HG03571 (cell line): ENCODE data around the gene TRIM75.
"Not testable (repeated sequence)": the region's sequence is repeated elsewhere in the genome, so short reads cannot be mapped to it uniquely, and the experiment has no call there.

Source experiments
- ATAC-seq: cut with Tn5 transposase; IDR thresholded peaks from one replicate; pipeline ENCODE4 v1.9.1; 2021; ENCODE audit not compliant: unreplicated experiment

Gene TRIM75

DNA sequence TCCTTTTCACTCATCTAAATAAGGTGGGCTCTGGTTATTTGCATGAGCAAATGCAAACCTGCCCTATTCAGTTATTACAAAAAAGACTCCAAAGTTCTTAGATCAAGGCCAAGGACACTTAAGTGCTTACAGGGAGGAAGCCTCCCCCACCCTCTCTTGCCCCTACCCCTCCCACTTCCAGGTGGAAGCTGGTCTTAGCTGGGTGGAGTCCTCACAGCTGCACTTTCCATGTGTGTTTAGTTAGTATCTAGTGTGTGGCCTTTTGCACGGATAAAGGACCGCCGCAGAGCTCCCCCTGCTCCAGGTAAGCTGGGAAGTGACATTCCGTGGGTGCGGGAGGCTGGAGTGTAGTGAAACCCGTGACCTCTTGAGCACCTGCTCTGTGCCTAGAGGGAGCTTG is at the start of gene TRIM75:
TRIM75 (plus strand) TSS at position 222 of the 400 bp plus-strand sequence. CDS start 5,282 bp downstream, outside the sequence.
- no peak for ATAC-seq

GRCh38 chr4:165005352-165005925 is 48.2 kb upstream of the TRIM75 start:
- no peak for ATAC-seq

- ATAC-seq, result no peak
Measured at GRCh38 chr4:165006456-165006855, 47.2 kb upstream of the TRIM75 start.

DNA sequence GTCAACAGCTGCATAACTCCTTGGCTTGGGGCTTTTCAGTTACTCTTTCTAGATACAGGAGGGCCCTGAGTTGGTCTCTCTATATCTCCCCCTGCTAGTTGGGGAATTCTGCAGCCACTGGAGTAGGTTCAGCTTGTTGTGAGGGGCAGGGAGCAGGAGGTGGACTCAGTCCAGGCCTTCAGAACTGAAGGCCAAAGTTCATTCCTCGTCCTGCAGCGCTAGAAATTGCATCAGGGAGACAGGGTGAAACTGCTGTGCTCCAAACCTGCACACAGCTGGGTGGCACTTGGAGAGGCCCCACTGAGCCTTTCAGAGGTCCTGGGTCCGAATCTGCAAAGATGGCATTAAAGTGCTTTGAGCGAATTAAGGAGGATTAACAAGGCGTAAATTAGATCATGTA is 46.8 kb upstream of the TRIM75 start:
- ATAC-seq, result no peak

- ATAC-seq, result peak; percentile 51
Measured at GRCh38 chr4:165009493-165010227, 44.0 kb upstream of the TRIM75 start.

GRCh38 chr4:165010487-165010886 is 43.2 kb upstream of the TRIM75 start:
- no peak for ATAC-seq

- no peak for ATAC-seq
Measured at GRCh38 chr4:165010991-165011390, 42.7 kb upstream of the TRIM75 start.

- ATAC-seq, result no peak
Measured at GRCh38 chr4:165011403-165011802, 42.3 kb upstream of the TRIM75 start.

GRCh38 chr4:165013691-165014090 is 40.0 kb upstream of the TRIM75 start:
- no peak for ATAC-seq

GRCh38 chr4:165016971-165017370 is 36.7 kb upstream of the TRIM75 start:
- ATAC-seq, result no peak

DNA sequence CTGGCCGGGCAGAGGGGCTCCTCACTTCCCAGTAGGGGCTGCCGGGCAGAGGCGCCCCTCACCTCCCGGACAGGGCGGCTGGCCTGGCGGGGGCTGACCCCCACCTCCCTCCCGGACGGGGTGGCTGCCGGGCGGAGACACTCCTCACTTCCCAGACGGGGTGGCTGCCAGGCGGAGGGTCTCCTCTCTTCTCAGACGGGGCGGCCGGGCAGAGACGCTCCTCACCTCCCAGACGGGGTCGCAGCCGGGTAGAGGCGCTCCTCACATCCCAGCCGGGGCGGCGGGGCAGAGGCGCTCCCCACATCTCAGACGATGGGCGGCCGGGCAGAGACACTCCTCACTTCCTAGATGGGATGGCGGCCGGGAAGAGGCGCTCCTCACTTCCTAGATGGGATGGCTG is 33.7 kb upstream of the TRIM75 start:
- ATAC-seq, result not testable (repeated sequence)

GRCh38 chr4:165025782-165026181 is 27.9 kb upstream of the TRIM75 start:
- not testable (repeated sequence) for ATAC-seq

DNA sequence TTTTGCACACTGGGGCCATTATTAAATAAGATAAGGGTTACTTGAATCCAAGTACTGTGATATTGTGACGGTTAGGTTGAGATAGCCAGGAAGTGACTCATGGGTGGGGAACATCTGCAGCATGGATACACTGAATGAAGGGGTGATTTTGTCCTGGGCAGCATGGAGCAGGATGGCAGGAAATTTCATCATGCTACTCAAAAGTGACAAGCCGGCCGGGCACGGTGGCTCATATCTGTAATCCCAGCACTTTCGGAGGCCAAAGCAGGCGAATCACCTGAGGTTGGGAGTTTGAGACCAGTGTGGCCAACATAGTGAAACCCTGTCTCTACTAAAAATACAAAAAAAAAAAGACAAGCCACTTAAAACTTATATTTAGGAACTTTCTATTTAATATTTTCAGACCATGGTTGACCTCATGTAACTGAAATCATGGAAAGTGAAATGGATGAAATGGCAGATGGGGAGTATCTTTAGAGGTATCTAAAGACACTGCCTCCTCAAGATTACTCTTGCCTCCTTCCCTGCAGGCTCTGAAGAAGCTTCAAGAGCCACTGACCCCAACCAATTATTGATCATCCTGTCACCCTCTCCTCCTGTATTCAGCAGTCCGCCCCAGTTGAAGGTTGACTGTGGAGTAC is 25.8 kb upstream of the TRIM75 start:
- ATAC-seq, result no peak

- ATAC-seq, result no peak
Measured at GRCh38 chr4:165031436-165032211, 22.0 kb upstream of the TRIM75 start, which contains the start of gene TRIM60. Gene TRIM60, plus strand, starts transcription at chr4:165031999. Its CDS starts 8,074 bp downstream, at chr4:165040073.

DNA sequence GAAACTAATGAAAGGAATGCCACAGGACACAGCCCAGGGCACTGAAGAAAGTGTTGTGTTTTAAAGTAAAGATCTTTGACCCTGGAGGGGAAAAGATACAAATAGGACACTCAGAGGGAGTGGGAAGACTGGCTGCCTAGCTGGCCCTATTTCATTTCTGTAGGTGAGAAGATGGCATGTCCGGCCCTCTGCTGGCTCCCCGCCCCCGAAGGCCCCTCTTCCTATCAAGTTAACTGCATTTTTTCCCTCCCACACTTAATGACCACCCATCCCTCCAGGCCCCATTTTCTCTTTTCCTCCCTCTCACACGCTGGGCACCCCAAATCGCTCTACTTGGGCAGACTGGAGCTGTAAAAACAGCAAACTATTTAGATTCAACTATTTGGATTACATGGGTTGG is 5.5 kb upstream of the TRIM75 start:
- ATAC-seq, result no peak

- no peak for ATAC-seq
Measured at GRCh38 chr4:165052627-165053026, 1.0 kb upstream of the TRIM75 start.

DNA sequence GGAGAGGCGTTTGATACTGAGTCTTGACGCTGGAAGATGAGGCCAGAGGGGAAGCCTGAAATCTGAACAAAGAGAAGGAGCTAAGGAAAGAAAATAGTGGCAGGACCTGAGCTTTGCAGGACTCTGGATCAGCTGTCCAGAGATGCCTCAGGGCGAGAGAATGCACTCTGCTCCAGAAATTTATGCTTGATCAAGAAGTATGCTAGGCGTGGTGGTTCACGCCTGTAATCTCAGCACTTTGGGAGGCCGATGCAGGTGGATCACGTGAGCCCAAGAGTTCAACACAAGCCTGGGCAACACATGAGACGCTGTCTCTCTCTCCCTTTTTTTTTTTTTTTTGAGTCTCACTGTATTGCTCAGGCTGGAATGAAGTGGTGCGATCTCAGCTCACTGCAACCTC is 1.9 kb downstream of the TRIM75 start:
- ATAC-seq, result no peak

- no peak for ATAC-seq
Measured at GRCh38 chr4:165058666-165059065, 5.0 kb downstream of the TRIM75 start.

DNA sequence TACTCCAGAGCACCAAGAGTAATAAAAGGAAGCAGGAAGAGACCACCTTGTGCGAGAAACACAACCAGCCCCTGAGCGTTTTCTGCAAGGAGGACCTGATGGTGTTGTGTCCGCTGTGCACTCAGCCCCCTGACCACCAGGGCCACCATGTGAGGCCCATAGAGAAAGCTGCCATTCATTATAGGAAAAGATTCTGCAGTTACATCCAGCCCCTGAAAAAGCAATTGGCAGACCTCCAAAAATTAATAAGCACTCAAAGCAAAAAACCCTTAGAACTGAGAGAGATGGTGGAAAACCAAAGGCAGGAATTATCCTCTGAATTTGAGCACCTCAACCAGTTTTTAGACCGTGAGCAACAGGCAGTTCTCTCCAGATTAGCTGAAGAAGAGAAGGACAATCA is 5.7 kb downstream of the TRIM75 start:
- no peak for ATAC-seq

- ATAC-seq, result no peak
Measured at GRCh38 chr4:165060938-165061337, 7.3 kb downstream of the TRIM75 start.

- no peak for ATAC-seq
Measured at GRCh38 chr4:165070560-165070959, 16.9 kb downstream of the TRIM75 start.
